HG02884 (cell line): ENCODE results near the gene PLCXD1.

Experiments
- ATAC-seq: cut with Tn5 transposase; IDR thresholded peaks from one replicate; pipeline ENCODE4 v1.9.1; 2021; ENCODE audit warnings: mild to moderate bottlenecking, moderate library complexity; ENCODE audit not compliant: unreplicated experiment

The PLCXD1 gene

DNA sequence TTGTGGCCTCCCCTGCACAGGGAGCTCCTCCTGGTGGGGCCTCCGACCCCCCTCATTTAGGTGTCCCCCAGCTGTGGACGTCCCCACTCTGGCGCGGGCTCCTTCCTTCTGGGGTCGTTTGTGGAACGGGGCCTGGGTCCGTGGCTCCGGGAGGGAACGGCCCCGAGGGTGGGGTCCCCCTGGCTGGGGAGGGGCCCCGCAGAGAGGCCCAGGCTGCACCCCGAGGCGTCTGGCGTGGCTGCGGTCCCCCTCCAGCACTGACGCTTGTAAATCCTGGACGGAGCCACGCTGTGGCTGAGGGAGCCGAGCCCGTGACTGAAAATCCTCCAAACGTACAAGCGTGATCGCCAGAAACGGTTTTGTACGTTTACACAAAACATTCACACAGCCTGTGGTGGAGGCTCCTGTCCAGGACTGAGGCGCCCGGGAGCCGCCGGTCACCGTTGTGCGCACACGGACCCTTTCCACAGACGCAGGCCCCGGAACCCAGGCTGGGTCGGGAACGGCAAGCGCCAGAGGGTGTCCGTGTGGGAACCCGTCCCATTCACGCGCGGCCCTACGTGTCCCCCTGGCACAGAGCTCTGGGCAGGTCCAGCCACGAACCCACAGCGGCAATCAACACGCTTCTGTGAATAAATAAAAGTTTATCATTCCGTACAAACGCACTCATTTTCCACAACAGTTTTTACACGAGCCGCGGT is 52.6 kb downstream of the PLCXD1 start:
- ATAC-seq, result no peak

DNA sequence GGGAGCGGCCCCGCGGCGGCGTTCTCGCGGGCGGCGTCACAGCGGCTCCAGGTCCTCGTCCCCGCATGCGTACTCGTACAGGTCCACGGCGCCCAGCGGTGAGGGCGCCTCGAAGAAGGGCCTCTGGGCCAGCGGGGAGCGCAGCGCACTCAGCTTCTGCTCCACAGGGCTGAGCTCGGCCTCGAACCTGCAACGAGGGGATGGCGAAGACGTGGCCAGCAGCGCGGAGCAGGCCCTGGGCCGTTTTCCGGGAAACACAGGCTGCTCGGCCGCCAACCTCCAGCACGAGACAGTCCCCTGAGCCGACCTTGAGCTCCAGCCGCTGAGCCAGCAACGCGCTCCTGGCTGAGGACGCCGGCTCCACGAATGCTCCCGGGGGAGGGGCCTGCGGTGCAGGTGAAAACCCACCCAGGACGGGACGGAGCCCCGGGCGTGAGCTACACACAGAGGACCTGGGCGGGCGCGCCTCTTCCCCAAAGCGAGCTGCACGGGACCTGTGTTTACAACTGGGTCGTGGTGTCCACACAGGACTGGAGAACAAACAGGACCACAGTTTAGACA is 53.2 kb downstream of the PLCXD1 start:
- ATAC-seq, result no peak

DNA sequence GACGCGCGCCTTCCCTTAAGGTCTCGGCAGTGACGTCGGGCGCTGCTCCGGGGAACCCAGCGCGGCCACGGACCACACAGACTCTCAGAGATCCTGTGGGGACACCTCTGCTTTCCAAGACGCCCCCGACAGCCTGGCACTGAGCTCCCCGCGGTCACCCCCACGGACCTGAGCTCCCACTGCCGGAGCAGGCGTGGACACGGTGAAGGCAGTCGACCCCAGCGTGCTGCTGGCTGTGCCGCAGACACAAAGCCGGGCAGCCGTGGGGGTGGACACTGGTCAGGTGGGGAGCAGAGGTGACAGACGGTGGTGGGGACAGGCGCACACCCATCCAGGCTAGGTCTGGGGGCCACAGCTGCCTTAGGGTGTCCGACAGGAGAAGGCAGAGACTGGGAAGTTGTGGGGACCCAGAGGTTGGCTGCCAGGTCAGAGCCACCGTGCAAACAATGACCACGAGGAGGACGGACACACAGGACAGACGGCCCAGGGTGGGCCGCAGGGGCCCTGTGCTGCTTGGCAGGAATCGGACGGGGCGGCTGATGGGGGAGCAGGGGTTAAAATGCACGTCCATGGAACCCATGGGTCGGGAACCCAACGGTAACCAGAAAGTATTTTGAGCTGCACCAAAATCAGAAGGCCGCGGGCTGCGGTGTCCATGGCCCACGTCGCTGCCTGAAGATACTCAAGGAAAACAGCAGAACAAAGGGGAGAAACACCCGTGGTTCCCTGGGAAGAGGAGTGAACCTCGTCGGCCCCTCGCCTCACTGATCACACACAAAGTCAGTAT is 54.0 kb downstream of the PLCXD1 start:
- ATAC-seq, result no peak

DNA sequence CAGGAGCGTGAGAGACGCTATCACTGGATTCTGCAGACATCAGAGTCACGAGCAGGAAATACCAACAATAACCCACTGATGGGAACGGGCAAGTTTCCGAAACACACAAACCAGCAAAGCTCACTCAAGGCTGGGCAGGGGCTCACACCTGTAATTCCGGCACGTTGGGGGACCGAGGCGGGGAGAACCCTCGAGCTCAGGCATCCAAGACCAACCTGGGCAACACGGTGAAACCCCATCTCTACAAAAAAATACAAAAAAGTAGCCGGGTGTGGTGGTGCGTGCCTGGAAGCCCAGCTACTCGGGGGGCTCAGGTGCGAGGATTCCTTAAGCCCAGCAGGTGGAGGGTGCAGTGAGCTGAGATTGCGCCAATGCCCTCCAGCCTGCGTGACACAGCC is 54.6 kb downstream of the PLCXD1 start:
- no peak for ATAC-seq

DNA sequence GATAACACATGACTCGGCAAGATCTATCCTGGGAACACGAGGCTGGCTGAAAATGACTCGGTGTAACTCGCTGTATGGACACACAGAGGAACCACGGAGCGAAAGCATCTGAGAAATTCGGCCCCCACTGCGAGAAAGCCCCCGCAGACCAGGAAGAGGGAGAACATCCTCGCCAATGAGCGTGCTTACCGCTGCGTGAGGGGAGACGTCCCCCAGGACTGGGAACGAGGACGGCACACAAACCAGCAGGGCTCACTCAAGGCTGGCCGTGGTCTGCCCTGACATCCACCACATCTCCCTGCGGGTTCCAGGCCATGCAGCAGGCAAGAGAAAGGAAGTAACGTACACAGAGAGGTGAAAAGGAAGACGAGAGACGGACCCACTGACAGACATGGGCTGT is 55.0 kb downstream of the PLCXD1 start:
- no peak for ATAC-seq

DNA sequence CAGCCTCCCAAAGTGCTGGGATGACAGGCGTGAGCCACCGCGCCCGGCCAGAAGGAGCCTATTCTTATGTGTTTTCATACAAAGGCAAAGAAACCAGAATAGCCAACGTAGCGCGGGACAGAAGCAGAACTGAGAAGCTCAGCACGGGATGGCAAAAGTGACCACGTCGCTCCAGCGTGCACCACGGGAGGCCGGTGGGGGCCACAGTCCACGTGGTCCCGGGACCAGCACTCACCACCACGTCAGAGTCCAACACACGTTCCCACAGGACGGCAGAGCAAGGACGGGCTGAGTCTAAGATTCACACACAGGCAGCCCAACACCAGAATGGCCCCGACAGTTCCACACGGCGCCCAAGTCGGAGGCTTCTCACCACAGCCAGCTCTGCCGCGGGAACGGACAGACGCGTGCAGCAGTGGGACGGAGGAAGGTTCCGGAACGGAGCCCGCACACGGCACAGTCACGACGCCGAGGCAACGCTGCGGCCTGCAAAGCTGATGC is 56.2 kb downstream of the PLCXD1 start:
- no peak for ATAC-seq

DNA sequence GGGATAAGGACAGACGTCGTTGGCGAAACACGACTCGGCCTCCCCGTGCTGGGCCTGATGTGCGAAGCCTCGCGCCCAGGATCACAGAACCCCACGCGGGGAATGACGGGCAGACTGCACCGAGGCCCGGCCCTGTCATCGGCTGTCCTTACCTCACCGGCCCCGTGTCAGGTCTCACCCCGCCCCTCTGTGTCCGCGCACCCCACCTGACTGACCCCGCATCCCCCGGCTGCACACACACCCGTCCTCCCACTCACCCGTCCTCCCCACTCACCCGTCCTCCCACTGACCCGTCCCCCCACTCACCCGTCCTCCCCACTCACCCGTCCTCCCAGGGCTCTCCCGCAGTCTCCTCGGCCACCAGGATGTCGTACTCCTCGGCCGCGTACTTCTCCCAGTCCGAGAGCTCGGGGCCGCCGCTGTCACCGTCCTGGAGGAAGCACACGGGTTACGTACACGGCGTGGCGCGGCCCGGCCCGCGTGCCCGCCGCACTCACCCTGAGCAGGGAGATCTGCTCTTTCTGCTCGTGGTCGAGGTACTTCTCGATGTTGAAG is 57.2 kb downstream of the PLCXD1 start:
- ATAC-seq, result no peak

DNA sequence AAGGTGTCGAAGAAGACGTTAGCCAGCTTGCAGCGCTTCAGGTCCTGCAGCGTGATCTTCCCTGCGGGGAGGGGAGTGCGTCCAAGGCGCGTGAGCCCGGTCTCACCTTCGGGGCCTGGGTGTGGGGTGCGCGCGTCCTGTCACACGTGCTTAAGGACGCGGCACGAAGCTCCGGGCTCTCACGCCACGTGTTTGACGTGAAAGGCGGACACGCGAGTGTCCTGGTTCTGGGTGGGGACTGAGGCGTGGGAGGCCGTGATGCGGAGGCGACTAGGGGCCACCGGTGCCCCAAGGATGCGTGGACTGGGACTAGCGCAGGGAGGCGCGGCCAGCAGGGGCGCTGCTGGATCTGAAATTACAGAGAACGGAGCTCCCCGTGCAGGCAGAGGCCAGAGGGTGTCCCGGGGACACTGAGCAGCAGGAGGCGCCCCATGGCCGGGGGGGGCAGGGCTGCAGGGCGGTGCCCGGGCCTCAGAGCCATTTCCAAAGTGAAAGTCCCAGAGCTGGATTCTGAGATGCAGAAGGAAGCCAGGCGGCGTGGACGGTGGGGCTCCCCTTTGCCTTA is 57.7 kb downstream of the PLCXD1 start:
- no peak for ATAC-seq

DNA sequence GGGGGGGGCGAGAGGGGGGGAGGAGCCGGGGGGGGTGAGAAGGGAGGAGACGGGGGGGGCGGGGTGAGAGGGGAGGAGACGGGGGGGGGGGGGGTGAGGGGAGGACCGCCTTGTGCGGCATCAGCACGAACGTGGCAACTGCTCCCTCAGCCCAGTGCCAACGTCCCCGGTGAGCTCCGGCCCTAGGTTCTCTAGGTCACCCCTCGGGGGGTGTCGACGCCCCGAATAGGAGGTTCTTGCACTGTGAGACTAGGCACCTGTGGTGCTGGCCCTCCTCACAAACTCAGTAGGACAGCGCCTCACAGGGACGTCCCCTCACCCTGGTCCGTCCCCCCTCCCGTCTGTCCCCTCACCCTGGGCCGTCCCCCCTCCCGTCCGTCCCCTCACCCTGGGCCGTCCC is 58.9 kb downstream of the PLCXD1 start:
- ATAC-seq, result no peak

DNA sequence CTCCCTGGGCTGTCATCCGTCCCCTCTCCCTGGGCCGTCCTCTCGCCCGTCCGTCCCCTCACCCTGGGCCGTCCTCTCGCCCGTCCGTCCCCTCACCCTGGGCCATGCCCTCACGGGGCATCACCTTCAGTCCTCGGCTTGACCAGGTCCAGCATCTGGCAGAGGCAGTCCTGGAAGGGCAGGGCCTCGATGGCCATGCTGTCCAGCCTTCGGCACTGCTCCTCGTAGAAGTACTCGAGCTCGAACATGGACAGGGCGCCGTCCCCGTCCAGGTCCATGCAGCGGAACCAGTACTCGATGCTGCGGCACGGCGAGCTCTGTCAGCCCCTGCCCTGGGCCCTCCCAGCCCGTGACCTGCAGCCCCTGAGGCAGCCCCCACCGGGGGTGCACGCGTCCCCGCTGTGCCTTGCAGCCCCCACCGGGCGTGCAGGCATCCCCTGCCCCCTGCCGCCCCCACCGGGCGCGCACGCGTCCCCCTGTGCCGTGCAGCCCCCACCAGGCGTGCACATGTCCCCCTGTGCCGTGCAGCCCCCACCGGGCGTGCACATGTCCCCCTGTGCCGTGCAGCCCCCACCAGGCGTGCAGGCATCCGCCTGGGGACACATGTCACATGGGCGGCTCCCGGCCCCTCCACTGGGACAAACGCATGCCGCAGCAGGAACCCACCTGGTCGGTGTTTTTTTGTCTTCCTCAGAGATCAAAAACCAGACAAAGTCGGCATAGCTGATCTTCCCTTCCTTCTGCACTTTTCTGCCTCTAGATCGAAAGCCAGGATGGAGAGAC is 59.7 kb downstream of the PLCXD1 start:
- no peak for ATAC-seq

DNA sequence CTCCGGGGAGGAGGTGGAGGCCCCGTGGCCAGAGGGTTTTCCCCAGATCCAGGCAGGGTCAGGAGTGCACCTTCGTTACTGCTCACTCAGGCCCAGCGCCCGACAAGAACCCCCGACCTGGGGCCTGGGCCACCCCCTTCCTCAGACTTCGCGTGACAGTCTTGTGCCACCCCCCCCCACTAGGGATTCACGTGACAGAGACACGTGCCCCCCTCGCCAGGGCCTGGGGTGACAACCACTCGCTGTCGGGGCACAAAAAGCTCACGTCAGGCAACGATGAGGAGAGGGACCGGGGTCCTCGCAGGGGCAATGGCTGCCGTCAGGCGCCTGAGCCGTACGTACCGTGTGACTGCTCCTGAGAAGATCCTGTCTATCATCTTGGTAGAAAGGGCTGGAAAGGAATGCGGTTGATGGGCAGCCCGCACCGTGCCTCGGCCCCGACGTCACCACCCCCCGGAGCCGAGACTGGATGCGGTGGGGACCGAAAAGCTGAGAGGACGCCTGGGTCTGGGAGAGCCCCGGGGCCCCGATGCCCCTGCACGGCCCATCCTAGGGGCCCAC is 60.4 kb downstream of the PLCXD1 start:
- no peak for ATAC-seq

DNA sequence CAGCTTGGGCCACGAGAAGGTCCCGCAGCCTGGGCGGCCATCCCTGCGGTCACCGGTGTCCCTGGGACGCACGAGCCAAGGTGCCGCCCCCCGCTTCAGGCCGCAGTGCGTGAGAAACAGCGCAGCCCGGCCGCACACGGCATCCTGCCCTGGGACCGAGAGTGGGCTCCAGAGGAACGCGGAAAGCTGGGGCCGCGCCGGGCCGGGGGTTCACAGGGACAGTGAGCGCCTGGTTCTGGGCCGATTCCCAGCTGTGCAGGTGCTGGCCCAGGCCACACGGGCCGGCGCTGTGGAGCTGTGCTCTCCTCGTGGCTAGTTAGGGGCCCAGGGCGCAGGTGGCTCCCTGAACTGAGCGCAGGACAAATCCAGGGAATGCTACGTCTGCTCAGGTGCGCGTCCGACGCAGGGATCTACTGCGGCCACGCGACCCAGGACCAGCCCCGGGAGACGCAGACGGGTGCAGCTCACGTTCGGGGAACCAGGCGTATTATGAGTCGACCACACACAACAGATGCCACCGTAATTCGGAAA is 63.3 kb downstream of the PLCXD1 start:
- ATAC-seq, result no peak

DNA sequence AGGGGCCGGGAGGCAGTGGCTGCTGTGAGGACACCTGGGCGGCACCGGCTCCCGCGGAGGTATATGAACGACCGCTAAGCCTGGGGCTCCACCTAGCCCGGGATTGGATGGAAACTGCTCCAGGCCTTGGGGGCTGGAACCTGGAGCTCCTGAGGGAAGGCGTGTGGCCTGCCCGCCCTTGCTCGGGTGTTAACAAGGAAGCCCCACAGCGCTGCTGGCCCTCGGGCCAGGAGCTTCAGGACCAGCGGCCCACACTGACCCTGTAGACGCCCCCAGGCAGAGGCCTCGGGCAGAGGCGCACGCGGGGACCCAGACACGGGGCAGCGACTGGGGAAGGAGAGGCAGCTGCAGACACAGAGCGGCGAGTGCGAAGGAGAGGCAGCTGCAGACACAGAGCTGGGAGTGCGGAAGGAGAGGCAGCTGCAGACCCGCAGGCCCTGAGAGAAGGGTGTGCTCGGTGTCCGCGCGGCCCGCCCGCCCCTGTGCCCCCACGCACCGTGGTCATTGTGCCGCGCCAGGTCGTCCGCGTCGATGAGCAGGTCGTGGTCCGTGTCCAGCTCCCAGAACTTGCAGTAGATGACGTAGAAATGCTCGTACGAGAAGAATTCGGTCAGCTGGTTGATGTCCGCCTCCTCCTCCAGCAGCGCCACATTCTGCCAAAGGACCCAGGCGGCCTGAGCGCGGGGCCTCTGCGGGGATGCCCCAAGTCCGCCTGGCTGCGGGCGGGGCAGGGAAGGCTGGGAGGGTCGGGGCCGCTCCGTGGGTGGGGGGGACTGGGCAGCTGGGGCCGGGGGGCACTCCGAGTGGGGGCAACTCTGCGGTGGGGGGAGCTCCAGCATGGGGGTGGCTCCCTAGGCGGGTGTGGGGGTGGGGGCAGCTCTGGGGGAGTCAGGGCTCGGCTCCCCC is 64.1 kb downstream of the PLCXD1 start:
- ATAC-seq, result no peak

DNA sequence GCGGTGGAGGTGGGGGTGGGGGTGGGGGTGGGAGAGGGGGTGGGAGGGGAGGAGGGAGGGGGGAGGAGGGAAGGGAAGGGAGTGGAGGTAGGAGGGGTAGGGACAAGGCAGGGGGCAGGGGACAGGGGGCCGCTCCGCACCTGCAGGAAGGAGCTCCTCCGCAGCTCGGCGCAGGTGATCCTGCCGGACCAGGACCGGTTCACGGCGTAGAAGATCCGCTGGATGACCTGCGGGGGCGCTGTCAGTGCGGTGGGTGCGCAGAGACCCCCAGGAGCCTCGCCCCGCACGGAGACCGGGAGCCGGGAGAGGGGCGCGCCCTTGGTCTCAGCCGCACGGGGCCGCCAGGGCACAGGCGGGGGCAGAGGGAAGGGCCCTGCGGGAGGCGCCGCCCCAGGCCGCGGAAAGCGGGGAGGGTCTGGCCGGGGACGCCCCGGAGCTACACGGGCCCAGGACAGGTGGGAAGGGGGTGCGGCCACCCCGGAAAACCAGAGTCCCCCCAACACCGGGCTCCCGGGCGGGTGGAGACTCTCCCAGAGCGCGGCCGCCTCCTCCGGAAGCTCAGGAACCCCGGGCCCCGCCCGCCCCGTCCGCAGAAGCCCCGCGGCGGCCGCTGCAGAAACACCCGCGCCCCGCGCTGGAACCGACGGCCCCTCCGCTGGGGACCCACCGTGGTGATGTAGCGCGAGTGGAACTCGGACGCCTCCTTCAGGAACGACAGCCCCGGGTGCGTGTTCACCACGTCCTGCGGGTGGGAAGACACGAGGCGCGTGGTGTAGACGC is 65.0 kb downstream of the PLCXD1 start:
- no peak for ATAC-seq

DNA sequence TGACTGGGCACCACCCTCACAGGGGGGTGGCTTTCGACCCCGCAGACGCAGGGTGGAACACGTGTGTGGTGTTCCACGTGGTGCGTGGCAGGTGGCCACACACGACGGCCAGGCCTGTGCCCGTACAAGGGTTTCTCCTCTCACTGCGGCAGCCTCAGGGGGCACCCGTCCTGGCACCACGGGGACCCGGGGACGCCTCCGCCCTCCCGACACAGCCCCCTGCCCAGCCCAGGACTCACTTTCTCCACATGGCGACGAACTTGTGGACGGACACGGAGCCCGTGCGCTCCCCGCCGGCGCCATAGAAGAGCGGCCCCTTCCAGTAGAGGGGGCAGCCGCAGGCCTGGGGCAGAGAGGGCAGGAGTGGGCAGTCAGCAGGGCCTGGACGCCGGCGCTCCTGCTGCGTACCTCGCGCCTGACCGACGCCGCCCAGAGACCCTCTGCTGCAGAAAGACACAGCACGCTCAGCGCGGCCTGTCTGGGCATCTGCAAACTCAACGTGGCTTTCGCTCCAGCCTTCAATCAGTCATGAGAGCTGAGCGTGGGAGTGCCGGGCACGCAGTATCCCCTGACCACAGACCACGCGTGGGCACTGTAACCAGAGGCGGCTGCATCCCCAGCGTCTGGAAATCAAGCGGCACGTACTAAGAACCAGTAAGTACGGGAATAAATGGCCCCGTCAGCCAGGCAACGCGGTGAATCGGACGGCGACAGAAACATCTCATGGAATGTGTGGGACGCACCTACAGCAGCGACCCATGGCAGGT is 66.4 kb downstream of the PLCXD1 start:
- no peak for ATAC-seq

DNA sequence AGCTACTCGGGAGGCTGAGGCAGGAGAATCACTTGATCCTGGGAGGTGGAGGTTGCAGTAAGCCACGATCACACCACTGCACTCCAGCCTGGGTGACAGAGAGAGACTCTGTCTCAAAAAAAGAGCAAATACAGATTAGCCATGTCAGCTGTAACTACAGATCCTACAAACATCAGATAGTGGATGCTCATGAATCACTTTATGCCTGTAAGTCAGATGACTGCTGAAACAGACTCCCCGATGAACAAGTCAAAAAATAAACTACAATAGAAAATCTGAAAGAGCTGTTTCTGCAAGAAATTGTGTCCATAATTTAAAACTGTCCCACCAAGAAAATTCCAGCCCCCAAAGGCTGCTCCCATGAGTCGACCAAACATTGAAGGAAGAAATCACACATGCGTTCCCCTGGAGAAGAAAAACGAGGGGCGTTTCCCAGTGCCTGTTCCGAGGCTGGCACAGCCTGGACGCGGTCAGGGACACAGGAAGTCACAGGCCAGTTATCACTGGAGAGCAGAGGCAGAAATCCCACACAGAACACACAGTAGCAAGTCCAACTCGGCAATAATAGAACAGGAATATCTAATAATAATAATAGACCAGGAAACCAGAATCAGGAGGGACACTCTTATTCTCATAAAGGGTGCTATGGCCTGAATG is 67.4 kb downstream of the PLCXD1 start:
- ATAC-seq, result no peak

DNA sequence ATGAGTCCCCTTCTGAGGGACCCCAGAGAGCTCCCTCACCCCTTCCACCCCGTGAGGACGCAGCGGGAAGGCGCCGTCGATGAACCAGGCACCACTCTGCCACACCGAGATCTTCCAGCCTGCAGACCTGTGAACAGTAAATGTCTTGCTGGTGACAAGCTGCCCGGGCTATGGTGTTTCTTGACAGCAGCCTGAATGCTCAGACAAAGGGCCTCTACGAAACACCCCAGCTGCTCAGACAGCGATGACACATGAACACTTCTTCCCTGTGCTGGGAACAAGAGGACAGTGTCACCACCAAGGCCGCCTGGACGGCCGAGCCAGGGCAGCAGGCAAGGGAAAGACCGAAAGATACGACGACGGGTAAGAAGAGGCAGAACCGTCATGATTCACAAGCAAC is 68.0 kb downstream of the PLCXD1 start:
- no peak for ATAC-seq
